KMS-11 (cell line): ENCODE measurements around the gene VSIR.

Experiments
- H2AFZ ChIP-seq: fragments of 200-600 bp; sonication (generic); 2 replicates; pipeline ENCODE4 v1.6.1; 2016; ENCODE audit warnings: antibody characterized with exemption, mixed run types, low read depth
- H3K27ac ChIP-seq: fragments of 200-600 bp; sonication (generic); 2 replicates; pipeline ENCODE4 v1.6.1; 2016; ENCODE audit warnings: mild to moderate bottlenecking, mixed run types
- H3K27me3 ChIP-seq: fragments of 200-600 bp; sonication (generic); 2 replicates; pipeline ENCODE4 v1.6.1; 2017; ENCODE audit warnings: mild to moderate bottlenecking, low read depth, mixed run types, moderate library complexity; ENCODE audit not compliant: insufficient read depth
- H3K36me3 ChIP-seq: fragments of 200-600 bp; sonication (generic); 2 replicates; pipeline ENCODE4 v1.6.1; 2017; ENCODE audit warnings: mild to moderate bottlenecking, mixed run types; ENCODE audit not compliant: insufficient read depth
- H3K4me1 ChIP-seq: fragments of 200-600 bp; sonication (generic); 2 replicates; pipeline ENCODE4 v1.6.1; 2016; ENCODE audit warnings: mild to moderate bottlenecking, low read depth, mixed run types; ENCODE audit not compliant: poor library complexity, severe bottlenecking
- H3K4me2 ChIP-seq: fragments of 200-600 bp; sonication (generic); 2 replicates; pipeline ENCODE4 v1.7.0; 2016; ENCODE audit warnings: mild to moderate bottlenecking, mixed run types
- H3K4me3 ChIP-seq: fragments of 200-600 bp; sonication (generic); IDR thresholded peaks from 2 replicates; pipeline ENCODE4 v1.6.1; 2017; ENCODE audit warnings: low read depth, low read length, mixed read lengths; ENCODE audit not compliant: insufficient read depth
- H3K79me2 ChIP-seq: fragments of 200-600 bp; sonication (generic); 2 replicates; pipeline ENCODE4 v1.6.1; 2016; ENCODE audit warnings: low read depth, mixed run types; ENCODE audit not compliant: insufficient read depth
- H3K9ac ChIP-seq: fragments of 200-600 bp; sonication (generic); 2 replicates; pipeline ENCODE4 v1.6.1; 2016; ENCODE audit warnings: mild to moderate bottlenecking, mixed run types
- H4K20me1 ChIP-seq: fragments of 200-600 bp; sonication (generic); 2 replicates; pipeline ENCODE4 v1.6.1; 2016; ENCODE audit warnings: mild to moderate bottlenecking, mixed run types; ENCODE audit not compliant: insufficient read depth
- TF ChIP-seq, protein P1 (sequence below): fragments of 200-600 bp; sonication (generic); conservative IDR thresholded peaks from 2 replicates; pipeline ENCODE4 v1.6.1; 2017; ENCODE audit warnings: low read depth, mild to moderate bottlenecking, antibody characterized with exemption, low read length, moderate library complexity, mixed read lengths

VSIR gene

DNA sequence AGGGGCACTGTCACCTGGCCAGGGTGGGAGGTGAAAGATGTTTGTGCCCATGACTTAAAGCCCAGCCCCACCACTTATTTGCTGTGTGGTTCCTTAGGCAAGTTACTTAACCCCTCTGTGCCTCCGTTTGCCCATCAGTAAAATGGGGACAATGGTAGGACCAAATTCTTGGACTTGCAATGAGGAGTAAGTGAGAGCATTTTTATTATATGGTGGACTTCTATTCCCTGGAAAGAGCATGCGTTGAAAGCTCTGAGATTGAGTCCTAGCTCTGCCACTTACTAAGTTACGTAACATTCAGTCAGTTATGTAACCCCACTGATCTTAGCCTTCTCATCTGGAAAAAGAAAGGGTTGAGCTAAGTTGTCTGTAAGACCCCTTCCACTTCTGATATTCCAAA, 18.8 kb downstream of the VSIR start:
- TF ChIP-seq, protein P1, sequence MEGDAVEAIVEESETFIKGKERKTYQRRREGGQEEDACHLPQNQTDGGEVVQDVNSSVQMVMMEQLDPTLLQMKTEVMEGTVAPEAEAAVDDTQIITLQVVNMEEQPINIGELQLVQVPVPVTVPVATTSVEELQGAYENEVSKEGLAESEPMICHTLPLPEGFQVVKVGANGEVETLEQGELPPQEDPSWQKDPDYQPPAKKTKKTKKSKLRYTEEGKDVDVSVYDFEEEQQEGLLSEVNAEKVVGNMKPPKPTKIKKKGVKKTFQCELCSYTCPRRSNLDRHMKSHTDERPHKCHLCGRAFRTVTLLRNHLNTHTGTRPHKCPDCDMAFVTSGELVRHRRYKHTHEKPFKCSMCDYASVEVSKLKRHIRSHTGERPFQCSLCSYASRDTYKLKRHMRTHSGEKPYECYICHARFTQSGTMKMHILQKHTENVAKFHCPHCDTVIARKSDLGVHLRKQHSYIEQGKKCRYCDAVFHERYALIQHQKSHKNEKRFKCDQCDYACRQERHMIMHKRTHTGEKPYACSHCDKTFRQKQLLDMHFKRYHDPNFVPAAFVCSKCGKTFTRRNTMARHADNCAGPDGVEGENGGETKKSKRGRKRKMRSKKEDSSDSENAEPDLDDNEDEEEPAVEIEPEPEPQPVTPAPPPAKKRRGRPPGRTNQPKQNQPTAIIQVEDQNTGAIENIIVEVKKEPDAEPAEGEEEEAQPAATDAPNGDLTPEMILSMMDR, result no peak
- Histone ChIP-seq H3K4me2 (no peak overlapping the region), H3K79me2 (no peaks in the 10 kb centered on the region), H3K9ac (no peak overlapping the region), H3K27me3 (peaks cover 41% of the 10 kb centered on the region), H3K27ac (no peak overlapping the region), H3K4me3 (no peak overlapping the region), H4K20me1 (no peaks in the 10 kb centered on the region), H3K4me1 (no peaks in the 10 kb centered on the region), H2AFZ (no peak overlapping the region), H3K36me3 (no peaks in the 10 kb centered on the region)

DNA sequence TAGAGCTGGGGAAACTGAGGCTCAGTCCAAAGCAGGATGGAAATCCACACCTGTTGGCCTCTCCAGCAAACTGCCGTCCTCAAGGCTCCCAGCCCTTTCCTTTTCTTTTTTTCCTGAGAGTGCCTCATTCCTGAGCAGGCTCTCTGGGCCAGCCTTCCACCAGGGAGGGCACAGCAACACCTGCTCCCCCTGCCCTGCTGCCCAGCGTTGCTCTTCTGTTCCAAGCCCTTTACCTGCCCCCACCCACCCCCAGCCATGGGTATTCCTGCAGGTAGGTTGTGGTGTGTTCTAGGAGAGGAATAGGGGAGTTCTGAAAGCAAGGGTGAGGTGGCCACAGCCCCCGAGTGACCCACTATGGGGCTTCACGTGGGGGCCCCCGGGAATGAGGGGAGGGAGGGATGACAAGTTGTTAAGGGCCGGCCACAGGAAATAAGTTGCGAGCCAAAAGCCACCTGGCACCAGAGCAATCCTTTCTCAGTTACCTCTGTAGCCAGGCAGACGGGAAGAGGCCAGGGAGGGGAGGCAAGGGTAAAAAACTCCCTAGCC, 19.3 kb downstream of the VSIR start:
- Histone ChIP-seq H2AFZ (no peak overlapping the region), H3K4me2 (no peak overlapping the region), H3K4me3 (no peak overlapping the region), H3K9ac (no peak overlapping the region), H4K20me1 (no peaks in the 10 kb centered on the region), H3K27me3 (peaks cover 39% of the 10 kb centered on the region), H3K79me2 (no peaks in the 10 kb centered on the region), H3K4me1 (no peaks in the 10 kb centered on the region), H3K36me3 (no peaks in the 10 kb centered on the region), H3K27ac (no peak overlapping the region)
- TF ChIP-seq, protein P1, result no peak

DNA sequence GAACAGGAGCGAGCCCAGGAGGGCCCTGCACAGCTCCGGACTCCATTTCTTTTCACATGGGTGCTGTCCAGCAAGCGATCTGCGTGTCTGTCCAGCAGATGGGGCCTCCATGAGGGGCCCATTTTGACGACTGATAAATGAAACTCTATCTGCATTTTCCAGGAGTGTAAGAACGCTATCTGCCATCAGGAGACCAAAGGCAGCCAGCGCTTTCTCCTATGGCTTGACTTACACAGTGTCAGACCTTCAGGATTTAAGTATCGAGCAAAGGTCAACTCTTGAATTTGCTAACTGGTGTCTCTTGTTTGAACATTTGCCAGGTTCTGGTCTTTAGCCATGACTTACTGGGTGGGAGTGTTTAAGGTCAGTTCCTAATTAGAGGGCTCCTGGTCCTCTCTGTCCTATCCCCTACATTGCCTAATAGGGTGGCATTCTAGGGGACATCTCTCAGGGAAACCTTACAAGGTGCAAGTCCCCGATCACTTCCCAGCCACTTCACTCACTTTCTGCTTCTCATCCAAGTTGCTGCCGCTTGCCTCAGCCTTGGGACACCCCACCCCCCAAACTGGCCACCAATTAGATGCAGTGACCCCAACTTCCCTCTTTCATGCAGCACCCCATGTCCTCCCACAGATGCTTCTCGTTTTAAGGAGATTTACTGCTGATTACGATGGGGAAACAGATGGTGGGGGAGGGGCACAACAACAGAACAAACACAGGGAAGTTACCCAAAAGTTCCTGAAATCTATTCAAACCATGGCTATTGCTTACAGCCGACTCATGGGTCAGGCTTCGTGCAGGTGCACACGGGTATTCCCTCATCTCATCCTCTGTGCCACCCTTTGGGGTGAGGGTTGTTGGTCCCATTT, 20.0 kb downstream of the VSIR start:
- no peaks in the 10 kb centered on the region for H4K20me1 ChIP-seq
- no peak overlapping the region for H3K4me2 ChIP-seq
- no peaks in the 10 kb centered on the region for H3K4me1 ChIP-seq

DNA sequence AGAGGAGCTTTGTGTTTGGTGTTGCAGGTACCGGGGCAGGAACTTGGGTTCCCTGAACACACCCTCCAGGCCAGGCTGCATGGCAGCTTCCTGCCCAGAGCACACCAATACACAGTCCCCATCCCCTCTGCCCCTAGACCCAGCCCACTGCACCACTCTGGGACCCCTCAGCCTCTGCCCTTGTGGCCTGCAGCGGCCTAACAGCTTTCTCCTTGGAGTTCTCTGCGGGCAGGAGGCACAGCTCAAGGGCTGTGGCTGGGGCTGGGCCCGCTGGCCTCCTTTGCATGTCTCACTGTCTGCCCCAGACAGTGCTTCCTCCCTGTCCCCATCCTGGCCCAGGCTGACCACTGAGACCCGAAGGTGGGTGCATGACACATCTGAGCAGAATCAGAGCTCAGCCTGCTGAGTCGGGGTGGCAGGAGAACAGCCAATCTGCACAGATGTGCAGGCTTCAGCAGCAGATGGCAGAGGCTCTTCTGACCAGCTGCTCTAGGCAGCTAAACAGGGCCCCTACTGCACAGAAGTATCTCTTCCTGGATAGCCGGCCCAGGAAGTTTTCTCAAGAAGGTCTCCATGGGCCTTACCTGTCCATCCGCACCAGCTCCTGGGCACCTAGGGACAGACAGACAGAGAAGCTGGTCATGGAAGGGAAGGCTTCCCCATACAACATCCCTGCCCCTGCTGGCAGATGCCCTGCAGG, 20.8 kb downstream of the VSIR start:
- H4K20me1 ChIP-seq, result no peaks in the 10 kb centered on the region
- H3K4me2 ChIP-seq, result no peak overlapping the region
- no peak overlapping the region for H3K4me3 ChIP-seq
- TF ChIP-seq, protein P1, result no peak
- no peak overlapping the region for H2AFZ ChIP-seq
- H3K79me2 ChIP-seq, result no peaks in the 10 kb centered on the region
- no peak overlapping the region for H3K9ac ChIP-seq
- H3K27me3 ChIP-seq, result peaks cover 37% of the 10 kb centered on the region
- H3K27ac ChIP-seq, result no peak overlapping the region
- no peaks in the 10 kb centered on the region for H3K4me1 ChIP-seq
- no peaks in the 10 kb centered on the region for H3K36me3 ChIP-seq

More for the DNA sequence above, 20.0 kb downstream of the VSIR start:
- H3K36me3 ChIP-seq, result no peaks in the 10 kb centered on the region
- TF ChIP-seq, protein P1, result no peak
- no peak overlapping the region for H2AFZ ChIP-seq
- H3K27ac ChIP-seq, result no peak overlapping the region
- H3K79me2 ChIP-seq, result no peaks in the 10 kb centered on the region
- H3K27me3 ChIP-seq, result peaks cover 37% of the 10 kb centered on the region
- no peak overlapping the region for H3K4me3 ChIP-seq
- H3K9ac ChIP-seq, result no peak overlapping the region
